CD4-positive, alpha-beta T cell treated with Interleukin-15 for 4 hours (primary cell): Measurements from ENCODE around the gene MEGF11.
"Not testable (repeated sequence)": the region's sequence is repeated elsewhere in the genome, so short reads cannot be mapped to it uniquely, and the experiment has no call there.

Experiments
- DNase-seq: peaks from one replicate; pipeline ENCODE4 v3.0.0-alpha.2; 2020; ENCODE audit warnings: low spot score

MEGF11 gene

DNA sequence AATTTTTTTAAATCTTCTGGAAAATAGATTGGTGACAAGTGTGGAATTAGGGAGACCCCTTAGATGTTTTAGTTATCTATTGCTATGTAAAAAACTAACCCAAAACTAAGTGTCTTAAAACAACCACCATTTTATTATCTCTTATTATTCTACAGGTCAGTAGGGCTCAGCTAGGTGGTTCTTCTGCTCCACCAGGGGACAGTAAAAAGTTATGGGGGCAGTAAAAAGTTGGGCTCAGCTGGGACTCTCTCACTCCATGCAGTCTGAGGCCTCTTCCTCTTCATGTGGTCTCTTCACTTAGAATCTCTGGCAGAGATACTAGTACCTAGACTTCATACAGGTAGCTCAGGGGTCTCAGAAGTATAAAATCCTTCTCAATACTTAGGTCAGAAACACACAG is 21.8 kb upstream of the MEGF11 start:
- DNase-seq = no peak

DNA sequence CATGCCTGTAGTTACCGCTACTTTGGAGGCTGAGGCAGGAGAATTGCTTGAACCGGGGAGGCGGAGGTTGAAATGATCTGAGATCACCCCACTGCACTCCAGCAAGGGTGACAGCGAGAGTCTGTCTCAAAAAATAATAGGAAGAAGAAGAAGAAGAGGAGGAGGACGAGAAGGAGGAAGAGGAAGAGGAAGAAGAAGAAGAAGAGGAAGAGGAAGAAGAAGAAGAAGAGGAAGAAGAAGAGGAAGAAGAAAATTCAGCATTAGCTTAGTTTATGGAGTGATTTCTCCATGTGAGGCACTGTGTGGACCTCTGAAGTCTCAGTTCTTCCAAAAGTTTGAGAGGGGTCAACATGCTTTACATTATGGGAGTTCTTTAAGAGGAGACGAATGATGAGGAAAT is 17.4 kb upstream of the MEGF11 start:
- DNase-seq = no peak

DNA sequence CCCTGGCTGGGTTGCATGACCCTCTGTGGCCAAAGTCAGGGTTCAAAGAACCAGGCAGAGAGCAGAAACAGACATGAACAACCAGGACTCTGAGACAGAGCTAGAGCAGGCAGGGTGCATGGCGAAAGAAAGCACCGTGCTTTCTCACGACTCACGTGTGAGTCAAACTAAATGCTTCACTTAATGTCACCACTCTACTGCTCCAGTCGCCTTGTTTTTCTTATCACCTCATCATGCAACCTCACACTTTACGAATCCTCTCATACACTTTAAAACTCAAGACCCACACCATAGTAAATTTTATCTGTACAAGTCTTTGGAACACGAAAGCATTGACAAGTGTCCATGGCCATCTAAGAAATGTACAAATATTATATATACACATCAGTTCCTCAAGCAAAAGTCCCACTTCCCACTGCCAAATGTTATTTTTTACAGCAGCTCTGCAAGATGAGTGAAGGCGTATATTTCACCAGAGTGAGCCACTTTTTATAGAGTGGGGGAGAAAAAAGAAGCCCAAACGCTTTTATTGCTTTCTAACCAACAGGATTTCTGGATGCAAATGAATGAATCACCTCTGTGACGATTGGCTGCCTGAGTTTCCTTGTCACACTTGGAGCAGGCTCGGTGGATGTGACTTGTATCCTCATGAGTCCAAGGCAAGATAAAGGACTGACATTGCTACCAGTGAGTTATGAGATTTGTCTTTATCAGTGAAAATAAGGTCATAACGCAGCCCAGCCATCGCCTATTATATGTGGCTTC is 16.0 kb upstream of the MEGF11 start:
- no peak for DNase-seq

DNA sequence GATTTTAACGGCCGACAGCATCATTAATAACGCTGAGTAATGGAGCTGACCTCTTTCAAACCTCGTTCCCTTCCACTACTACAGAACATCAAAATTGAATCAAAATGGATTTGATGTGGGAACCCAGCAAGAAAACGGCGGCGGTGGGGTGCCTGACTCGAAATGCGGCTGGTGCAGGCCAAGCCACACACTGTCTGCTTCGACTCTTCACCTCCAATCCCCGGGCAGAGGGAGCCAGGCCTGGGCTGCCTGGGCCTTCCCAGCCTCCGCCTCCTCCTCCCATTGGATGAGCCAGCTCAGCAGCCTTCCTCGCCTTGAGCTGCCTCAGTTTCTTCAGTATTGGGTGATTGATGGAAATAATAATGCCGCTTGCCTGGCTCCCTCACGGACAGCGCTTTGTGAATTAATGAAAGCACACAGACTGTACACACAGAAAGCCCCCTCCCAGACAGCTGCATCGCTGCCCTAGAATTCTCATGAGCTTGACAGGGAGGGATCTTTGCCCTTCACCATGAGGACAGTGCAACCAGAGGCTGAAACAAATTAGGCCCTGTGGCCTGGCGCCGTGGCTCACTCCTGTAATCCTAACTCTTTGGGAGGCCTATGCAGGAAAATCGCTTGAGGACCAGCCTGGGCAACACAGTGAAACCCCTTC is 11.4 kb upstream of the MEGF11 start:
- DNase-seq = no peak

DNA sequence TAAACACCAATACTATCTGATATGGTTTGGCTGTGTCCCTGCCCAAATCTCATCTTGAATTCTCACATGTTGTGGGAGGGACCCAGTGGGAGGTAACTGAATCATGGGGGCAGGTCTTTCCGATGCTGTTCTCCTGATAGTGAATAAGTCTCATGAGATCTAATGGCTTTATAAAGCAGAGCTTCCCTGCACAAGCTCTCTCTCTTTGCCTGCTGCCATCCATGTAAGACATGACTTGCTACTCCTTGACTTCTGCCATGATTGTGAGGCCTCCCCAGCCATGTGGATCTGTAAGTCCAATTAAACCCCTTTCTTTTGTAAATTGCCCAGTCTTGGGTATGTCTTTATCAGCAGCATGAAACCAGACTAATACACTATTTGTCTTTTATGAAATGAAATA is 9.3 kb upstream of the MEGF11 start:
- DNase-seq = not testable (repeated sequence)

DNA sequence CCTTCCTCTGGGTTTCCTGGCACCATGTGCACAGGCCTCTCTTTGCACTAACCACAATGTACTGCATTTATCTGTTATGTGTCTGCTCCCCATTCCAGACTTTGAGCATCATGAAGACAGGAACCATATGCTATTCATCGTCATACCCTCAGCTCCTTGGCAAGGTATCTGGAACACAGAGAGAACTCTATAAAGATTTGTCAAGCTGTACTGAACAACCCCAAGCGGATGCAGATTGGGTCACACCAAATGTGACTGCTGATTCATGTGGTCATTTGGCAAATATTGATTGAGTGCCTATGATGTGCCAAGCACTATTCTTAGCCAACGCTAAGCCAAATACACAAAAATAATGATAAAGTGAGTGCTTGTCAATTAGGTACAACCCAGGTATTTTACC is 7.5 kb upstream of the MEGF11 start:
- DNase-seq = no peak

DNA sequence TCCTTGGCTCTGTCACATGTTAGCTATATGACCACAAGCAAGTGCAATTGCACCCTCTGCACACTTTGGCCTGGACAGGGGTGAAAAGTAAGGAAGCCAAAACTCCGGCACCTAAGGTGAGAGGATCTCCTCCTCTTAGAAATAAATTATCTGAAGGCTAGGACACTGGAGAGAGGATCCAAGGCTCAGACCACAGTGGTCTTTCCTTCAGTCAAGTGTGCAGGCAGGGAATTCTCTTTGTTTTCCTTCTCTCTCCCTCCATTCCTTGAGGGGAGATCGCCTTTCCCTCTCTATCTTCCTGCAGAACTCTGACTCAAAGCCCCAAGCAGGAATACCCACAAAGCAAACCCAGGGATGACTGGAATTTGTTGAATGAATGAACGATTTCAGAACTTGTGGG is 3.1 kb upstream of the MEGF11 start:
- DNase-seq = no peak

DNA sequence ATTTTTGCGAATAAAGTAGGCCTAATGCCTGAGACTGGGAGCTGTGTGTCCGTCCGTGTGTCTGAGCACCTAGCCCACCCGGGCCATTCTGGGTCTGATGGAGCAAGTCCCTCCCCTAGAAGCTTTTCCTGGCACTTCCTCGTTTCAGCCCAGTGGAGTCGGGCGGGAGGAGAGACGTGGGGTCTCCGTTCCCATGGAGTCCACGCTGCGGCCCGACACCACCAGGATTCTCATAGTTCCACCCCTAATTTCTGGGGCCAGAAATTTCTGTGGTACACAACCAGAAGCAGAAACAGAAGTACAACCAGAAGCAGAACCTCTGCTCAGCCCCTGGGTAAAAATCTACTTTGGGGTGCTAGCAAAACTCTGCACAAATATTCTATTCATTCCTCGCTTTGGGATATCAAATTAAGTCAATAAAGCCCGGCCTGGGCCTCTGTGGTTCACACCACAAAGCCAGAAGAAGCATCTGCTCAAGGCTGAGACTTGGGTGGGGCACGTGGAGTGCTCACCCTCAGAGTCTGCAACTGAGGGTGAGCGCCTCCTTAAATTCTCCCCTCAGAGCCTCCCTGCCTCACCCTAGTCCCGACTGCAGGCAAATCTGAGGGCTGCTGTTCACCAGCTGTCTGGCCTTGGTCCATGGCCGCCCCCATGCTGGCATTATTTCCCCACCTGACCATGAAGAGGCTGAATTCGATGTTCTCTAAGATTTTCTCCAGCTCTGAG is 1.6 kb upstream of the MEGF11 start:
- DNase-seq = no peak

DNA sequence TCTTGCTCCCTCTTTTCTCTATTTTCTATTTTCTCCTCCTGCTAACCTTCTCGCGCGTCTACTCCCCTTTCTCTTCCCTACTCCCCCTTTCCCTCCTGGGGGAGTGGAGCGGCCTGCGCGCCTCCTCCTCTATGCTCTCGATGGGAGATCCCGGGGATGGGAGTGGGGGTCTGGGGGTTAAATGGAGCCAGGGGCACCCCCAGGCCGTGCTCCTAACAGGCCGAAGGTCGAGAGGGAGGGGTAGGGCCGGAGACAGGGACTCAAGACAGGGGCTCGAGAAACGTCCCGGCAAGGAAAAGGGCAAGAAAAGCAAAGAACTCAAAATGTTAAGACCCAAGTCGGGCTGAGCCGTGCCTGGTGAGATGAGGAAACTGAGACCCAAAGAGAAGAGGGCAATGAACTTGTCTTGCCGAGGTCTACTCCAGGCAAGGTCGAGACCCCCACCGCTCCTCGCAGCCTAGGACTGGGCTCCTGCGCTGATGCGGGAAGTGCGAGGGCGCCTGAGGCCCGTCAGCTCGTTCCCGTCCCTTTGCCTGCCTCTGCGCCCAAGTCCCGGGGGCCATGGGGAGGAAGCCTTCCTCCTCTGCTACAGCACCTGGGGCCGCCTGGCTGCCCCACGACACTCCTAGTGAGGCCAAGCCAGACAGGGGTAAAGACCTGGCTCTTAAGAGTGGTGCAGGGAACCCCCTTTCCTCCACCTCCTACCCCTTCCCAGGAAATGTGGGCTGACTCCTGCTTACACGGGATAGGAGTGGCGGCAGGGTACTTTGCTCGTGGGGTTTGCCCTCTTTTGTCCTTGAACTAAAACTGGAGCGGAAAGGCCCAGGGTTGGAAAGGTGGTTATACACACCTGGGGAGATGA is 770 bp upstream of the MEGF11 start:
- DNase-seq = no peak

DNA sequence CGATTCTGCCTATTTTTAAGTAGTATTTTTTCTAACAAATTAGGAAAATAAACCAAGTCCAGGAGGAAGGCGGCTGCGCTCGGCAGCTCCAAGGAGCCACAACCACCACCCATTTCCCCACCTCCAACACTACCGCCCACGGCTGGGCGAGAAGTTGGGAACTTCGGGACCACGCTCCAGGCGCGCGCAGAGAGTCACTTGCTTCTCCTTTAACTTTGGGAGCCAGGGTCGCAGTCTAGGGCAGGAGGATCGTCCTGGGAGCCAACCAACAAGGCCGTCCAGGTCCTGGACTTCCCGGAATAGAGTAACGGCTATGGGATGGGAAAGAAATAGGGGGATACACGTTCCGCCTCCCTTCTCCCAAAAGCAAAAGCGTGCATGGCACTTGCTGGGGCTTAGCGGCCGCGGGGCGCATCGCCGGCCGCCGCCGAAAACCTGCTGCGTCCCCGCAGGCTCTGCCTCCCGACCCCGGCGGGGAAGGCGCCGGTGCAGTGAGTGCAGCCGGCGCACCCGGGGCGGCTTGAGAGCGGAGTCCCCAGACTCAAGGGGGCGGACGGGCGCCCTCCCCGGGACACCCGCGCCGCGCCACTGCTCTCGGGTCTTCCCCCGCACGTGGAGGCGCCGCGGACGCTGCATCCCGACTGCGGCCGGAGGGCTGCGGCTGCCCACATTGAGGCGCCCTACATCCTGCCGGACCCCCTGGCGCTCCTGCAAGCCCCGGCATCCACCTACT is 699 bp downstream of the MEGF11 start:
- DNase-seq = no peak

DNA sequence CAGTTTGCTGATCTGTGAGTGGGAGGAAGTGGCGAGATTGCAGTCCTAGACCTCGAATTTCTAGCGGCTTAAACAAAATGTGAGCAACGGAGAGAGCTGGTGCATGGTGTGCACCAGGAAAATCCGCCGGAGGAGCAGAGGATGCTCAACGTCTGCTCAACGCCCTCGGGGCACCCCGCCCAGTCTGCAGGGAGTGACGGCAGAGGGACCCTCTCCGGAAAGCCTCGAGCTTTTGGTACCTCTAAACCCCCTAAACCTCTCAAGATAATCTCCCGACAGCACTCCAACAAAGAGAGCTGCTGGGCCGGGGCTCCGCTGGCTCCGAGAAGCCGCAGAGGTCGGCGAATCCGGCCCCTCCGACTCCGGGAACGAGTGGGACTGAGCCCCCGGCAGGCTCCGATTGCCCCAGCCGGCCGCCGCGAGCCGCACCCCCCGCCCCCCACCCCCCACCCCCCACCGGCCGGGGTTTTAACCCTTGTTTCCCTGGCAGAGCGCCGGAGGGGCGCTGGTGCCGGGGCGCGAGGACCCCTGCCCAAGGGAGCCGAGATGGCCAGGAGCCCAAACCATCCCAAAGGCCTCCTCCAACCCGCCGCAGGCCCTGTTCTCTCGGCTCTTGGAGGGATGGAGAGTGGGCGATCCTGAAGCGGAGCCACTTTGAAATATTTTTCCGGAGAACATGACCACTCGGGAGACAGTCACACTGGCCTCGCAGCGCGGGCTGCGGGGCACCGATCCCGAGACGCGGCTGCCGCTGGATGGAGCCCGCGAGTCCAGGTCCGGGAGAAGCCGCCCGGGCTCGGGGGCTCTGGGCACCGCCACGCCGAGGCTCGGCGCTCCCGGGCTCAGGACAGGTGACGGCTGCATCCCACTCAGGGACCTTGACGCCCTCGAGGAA is 1.5 kb downstream of the MEGF11 start:
- DNase-seq = peak; percentile 28

DNA sequence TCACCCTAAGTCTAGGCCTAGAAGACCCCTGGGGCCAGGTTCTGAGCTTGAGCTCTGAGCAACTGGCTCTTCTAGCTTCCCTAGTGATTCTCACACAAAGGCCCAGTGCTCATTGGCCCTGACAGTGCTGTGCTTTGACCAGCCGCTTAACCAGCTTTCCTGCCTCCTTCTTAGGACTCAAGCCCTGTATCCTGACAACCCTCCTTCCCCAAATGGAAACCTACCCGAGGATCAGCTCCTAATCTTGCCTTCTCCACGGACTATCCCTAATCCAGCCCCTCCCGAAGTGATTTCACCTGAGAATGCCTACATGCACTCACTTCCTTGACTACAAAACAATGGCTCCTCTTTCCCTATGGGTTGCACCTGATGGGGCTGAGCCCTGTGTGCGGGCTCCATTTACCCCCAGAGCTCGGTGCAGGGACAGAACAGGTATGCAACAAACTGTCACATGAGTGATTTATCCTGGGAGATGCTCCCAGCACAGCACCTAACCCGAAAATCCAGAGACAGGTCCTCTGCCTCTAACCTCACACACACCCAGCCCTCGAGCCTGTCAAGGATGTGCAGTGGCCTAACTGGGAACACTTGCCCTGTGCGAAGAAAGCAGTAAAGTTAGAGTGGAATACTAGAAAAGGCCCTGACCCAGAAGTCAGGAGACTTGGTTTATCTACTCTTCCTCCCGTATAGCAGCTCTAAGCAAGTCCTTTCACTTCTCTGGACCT is 2.3 kb downstream of the MEGF11 start:
- no peak for DNase-seq

DNA sequence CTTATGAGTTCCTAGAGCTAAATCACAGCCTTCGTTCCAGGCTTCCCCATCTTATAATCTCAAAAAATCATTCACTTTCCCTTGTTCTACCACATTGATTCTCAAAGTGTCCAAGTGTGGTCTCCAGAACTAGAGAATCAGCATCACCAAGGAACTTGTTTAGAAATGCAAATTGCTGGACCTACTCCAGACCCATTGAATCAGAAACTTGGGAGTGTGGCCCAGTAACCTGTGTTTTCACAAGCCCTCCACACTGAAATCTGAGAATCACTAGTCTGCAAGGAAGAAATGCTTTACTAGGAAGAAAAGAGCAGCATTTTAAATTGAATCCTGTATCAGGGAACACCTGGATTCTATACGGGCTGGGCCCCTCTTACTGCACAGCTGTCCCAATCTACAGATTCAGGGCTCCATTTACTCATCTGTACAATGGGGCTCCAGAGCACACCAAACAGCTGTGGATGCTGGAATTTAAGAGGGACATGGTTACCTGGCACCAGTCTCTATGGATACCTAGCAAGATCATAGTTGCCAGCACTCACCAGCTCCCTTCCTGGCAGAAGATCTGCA is 3.9 kb downstream of the MEGF11 start:
- no peak for DNase-seq

DNA sequence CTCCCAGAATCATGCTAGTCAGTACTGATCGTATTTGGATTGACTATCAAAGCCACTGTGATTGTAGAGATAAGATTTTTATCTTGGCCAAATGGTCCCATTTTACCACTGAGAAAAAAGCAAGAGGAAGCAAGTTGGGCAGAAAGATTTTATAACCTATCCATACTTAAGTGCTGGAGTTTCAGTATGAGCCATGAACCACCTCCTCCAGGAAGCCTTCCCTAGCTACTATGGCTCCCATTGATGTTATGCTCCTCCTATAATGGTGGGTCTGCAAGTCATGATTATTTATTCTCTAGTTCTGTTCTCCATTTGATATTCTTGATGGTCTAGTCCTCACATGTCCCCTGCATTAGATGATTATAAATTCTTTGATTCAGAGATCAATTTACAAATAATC is 6.6 kb downstream of the MEGF11 start:
- no peak for DNase-seq

DNA sequence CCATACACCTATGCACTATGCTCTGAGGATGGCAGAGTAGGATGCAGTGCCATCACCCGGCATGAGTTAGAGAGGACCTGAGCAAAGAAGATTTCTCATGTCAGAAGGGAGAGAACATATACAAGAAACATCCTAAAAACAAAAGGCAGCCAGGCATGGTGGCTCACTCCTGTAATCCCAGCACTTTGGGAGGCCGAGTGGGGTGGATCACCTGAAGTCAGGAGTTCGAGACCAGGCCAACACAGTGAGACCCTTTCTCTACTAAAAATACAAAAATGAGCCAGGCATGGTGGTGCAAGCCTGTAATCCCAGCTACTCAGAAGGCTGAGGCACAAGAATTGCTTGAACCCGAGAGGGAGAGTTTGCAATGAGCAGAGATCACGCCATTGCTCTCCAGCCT is 7.7 kb downstream of the MEGF11 start:
- not testable (repeated sequence) for DNase-seq

DNA sequence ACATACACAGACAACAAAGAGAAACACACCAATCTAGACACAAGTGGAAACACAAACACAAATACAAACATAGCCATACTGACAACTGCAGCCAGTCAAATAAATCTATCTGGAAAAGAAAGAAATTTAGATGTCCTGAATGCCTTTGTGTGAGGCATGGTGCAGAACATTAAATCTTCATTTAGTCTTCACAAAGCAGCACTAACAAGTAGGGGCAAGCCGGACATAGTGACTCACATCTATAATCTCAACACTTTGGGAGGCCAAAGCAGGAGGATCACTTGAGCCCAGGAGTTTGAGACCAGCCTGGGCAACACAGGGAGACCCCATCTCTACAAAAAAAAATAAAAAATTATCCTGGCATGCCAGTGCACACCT is 11.7 kb downstream of the MEGF11 start:
- DNase-seq = no peak

DNA sequence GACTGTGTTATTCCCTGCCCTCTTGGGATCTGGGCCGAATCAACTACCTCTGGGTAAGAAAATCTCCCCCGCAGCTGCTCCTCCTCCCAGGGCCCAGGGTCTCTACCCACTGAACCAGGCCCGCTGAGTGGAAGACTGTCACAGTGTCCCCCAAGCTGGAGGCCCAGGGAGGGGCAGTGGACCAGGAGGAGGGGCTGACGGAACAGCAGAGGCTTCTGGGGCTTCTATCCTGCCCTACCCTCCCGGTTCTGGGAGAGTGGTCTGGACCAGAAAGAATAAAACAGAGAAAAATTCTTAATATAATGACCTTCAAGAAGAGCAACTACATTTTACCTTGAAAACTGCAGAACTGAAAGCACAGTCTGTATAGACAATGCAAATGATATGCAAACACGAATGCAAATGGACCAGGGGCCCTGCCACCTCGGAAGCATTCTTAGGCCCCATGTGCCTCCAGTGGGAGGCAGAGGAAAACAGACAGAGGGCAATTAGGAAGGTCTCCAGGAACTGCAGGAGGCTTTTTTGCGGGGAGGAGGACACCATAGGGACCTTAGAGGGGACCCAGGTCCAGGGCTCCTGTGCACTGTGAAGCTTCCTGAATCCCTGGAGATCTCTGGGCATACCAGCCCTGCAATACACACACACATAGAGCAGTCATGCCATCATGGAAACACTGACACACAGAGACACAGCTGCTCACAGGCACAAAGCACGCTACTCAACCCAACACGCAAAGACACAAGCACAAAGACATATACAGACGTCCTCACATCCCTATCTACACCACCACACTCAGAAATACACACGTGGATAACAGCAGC is 12.3 kb downstream of the MEGF11 start:
- DNase-seq = no peak

DNA sequence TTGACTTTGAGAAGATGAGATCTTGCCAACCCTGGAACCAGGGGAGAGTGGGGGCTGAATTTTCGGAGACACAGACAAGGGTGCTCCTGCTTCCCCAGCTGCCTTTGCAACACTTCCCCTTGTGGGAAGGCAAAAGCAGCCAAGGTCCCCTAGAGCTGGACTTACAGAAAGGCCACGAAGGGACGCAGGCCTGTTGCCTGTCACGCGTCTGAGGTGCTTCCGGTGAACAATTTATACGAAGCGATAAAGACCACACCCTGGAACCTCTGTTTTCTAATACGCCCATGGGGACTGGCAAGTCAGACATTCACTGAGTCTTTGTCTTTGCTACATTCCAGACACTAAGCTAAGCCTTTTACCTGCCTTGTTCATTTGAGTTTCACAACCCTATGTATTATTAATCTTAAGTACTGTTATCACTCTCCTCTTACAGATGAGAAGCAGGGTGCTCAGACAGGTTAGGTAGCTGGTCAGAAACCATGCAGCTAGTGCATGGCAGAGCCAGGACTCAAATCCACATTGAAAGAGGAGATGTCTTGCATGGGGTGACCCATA is 13.2 kb downstream of the MEGF11 start:
- DNase-seq = no peak
